Keratinocyte (primary cell): ENCODE measurements around the gene FIZ1. TPM values are rescaled to one million over a fixed set of nuclear protein-coding genes. Genes with fewer than 3 reads are reported as not detected.
"Not testable (repeated sequence)": the region's sequence is repeated elsewhere in the genome, so short reads cannot be mapped to it uniquely, and the experiment has no call there.

Source experiments
- DNase-seq: peaks from one replicate; pipeline ENCODE4 v3.0.0-alpha.2; 2011; ENCODE audit warnings: low read depth, missing footprints, low spot score
- FAIRE-seq: peaks from 2 replicates; lab custom pipeline; 2011; peaks lifted over from hg19 to GRCh38; lab: Jason Lieb, UNC
- H2AFZ ChIP-seq: 2 replicates; pipeline ENCODE4 v1.6.0; 2012; ENCODE audit warnings: low read length, control low read depth, inconsistent platforms; ENCODE audit not compliant: control insufficient read depth
- H3K27ac ChIP-seq: 2 replicates; pipeline ENCODE4 v1.5.1; 2011; ENCODE audit warnings: low read length; ENCODE audit not compliant: control insufficient read depth, insufficient read depth
- H3K27me3 ChIP-seq: 3 replicates; pipeline ENCODE4 v1.6.0; 2011; ENCODE audit warnings: low read length; ENCODE audit not compliant: control insufficient read depth, insufficient read depth; ENCODE audit errors: extremely low read depth
- H3K36me3 ChIP-seq, 2 experiments: 2 replicates in 1 of 2; 3 replicates in 1 of 2; pipeline ENCODE4 v1.5.1; 2011; ENCODE audit warnings: low read length in 2 of 2, mild to moderate bottlenecking in 1 of 2; ENCODE audit not compliant: control insufficient read depth in 2 of 2, insufficient read depth in 2 of 2; ENCODE audit errors: extremely low read depth in 1 of 2
- H3K4me1 ChIP-seq: 3 replicates; pipeline ENCODE4 v1.5.1; 2011; ENCODE audit warnings: low read length; ENCODE audit not compliant: control insufficient read depth, insufficient read depth; ENCODE audit errors: extremely low read depth
- H3K4me2 ChIP-seq: 3 replicates; pipeline ENCODE4 v1.6.0; 2011; ENCODE audit warnings: low read depth, low read length; ENCODE audit not compliant: control insufficient read depth, insufficient read depth; ENCODE audit errors: extremely low read depth
- H3K4me3 ChIP-seq, 3 experiments: fragments of 200-600 bp in 1 of 3; sonication (generic) in 1 of 3; 2 replicates in 2 of 3; 3 replicates in 1 of 3; pipeline ENCODE4 v1.5.1; 2011 to 2016; ENCODE audit warnings: low read length in 3 of 3, mild to moderate bottlenecking in 3 of 3, control low read depth in 2 of 3, inconsistent platforms in 1 of 3, low read depth in 1 of 3, mixed read lengths in 1 of 3, mixed run types in 1 of 3, moderate library complexity in 1 of 3; ENCODE audit not compliant: control insufficient read depth in 2 of 3, insufficient read depth in 2 of 3; ENCODE audit errors: extremely low read depth in 1 of 3
- H3K79me2 ChIP-seq: 2 replicates; pipeline ENCODE4 v1.6.0; 2012; ENCODE audit warnings: low read length; ENCODE audit not compliant: control insufficient read depth, insufficient read depth
- H3K9ac ChIP-seq: 3 replicates; pipeline ENCODE4 v1.6.0; 2011; ENCODE audit warnings: low read length; ENCODE audit not compliant: control insufficient read depth, insufficient read depth; ENCODE audit errors: extremely low read depth
- H3K9me1 ChIP-seq: 3 replicates; pipeline ENCODE4 v1.6.0; 2011; ENCODE audit warnings: low read length; ENCODE audit not compliant: control insufficient read depth, insufficient read depth; ENCODE audit errors: extremely low read depth
- H3K9me3 ChIP-seq: 2 replicates; pipeline ENCODE4 v1.5.1; 2012; ENCODE audit warnings: low read depth, low read length; ENCODE audit not compliant: control insufficient read depth
- H4K20me1 ChIP-seq: 3 replicates; pipeline ENCODE4 v1.6.0; 2011; ENCODE audit warnings: low read length; ENCODE audit not compliant: control insufficient read depth, insufficient read depth; ENCODE audit errors: extremely low read depth
- EZH2 ChIP-seq: IDR thresholded peaks from one replicate; pipeline ENCODE4 v1.6.1; 2012; ENCODE audit warnings: inconsistent platforms, mild to moderate bottlenecking, low read length, moderate library complexity
- dilution Hi-C: fragments of 300-500 bp; cut with MboI; formaldehyde crosslinking; loops from one replicate; pipeline ENCODE4 v1.7.0; 2020; ENCODE audit warnings: low sequenced_read_pairs; ENCODE audit not compliant: extremely low pct_ligation_motif_present
- polyA plus RNA-seq, 5 experiments: library from polyadenylated mRNA; depleted of rRNA in 3 of 5; stranded (reverse) in 3 of 5; stranded (forward) in 1 of 5; unstranded in 1 of 5; fragments of >200 nt; gene quantifications; 1 replicate in 1 of 5; 2 replicates in 3 of 5; 3 replicates in 1 of 5; pipeline versions ENCODE4 v1.2.1 to v1.2.3, GENCODE V29; 2011 to 2012; ENCODE audit warnings: missing spikeins in 2 of 5, low read depth in 1 of 5, low replicate concordance in 1 of 5
- TF ChIP-seq, protein P1 (sequence below), 3 experiments: IDR thresholded peaks in 1 of 3; conservative IDR thresholded peaks in 1 of 3; optimal IDR thresholded peaks in 1 of 3; 2 replicates in 2 of 3; 3 replicates in 1 of 3; pipeline versions ENCODE3 to v1.5.1; 2011; ENCODE audit warnings: low read length in 3 of 3, mild to moderate bottlenecking in 3 of 3, moderate library complexity in 2 of 3, control low read depth in 1 of 3, inconsistent platforms in 1 of 3; ENCODE audit not compliant: insufficient read depth in 2 of 3; ENCODE audit errors: extremely low read depth in 1 of 3

FIZ1 gene
- polyA plus RNA-seq, 1 donor (not counting 4 experiments of a cell fraction or from before 2014, with no cell fraction given) = 2.7 TPM

- H3K36me3 ChIP-seq = no peaks in the 10 kb centered on the region
- peaks cover 4% of the 10 kb centered on the region for H3K27me3 ChIP-seq
- no peak overlapping the region for H3K4me3 ChIP-seq
- peak overlapping the region; percentile 9 for H3K9ac ChIP-seq
- DNase-seq (no peak), FAIRE-seq (no peak)
- H3K4me1 ChIP-seq = peaks cover 22% of the 10 kb centered on the region
- H3K79me2 ChIP-seq = no peaks in the 10 kb centered on the region
- peak overlapping the region; percentile 15 for H2AFZ ChIP-seq
- H3K9me3 ChIP-seq = no peaks in the 10 kb centered on the region
- H3K9me1 ChIP-seq = no peaks in the 10 kb centered on the region
- peak overlapping the region; percentile 22 for H3K4me2 ChIP-seq
- TF ChIP-seq EZH2 = no peak
- dilution Hi-C loops = no loop called here
- no peak overlapping the region for H3K27ac ChIP-seq
- no peaks in the 10 kb centered on the region for H4K20me1 ChIP-seq
Measured at GRCh38 chr19:55585658-55586339, 13.5 kb downstream of the FIZ1 start.

- Histone ChIP-seq H3K9me3 (no peaks in the 10 kb centered on the region), H3K79me2 (peaks cover 6% of the 10 kb centered on the region), H3K9me1 (no peaks in the 10 kb centered on the region), H3K4me2 (no peak overlapping the region), H3K27ac (no peak overlapping the region), H3K4me3 (no peak overlapping the region), H2AFZ (no peak overlapping the region), H3K27me3 (peaks cover 4% of the 10 kb centered on the region), H3K36me3 (no peaks in the 10 kb centered on the region), H3K9ac (no peak overlapping the region), H4K20me1 (no peaks in the 10 kb centered on the region), H3K4me1 (peaks cover 22% of the 10 kb centered on the region)
- dilution Hi-C loops = no loop called here
- TF ChIP-seq EZH2 = no peak
- TF ChIP-seq, protein P1, sequence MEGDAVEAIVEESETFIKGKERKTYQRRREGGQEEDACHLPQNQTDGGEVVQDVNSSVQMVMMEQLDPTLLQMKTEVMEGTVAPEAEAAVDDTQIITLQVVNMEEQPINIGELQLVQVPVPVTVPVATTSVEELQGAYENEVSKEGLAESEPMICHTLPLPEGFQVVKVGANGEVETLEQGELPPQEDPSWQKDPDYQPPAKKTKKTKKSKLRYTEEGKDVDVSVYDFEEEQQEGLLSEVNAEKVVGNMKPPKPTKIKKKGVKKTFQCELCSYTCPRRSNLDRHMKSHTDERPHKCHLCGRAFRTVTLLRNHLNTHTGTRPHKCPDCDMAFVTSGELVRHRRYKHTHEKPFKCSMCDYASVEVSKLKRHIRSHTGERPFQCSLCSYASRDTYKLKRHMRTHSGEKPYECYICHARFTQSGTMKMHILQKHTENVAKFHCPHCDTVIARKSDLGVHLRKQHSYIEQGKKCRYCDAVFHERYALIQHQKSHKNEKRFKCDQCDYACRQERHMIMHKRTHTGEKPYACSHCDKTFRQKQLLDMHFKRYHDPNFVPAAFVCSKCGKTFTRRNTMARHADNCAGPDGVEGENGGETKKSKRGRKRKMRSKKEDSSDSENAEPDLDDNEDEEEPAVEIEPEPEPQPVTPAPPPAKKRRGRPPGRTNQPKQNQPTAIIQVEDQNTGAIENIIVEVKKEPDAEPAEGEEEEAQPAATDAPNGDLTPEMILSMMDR (optimal IDR thresholded peaks at IDR 0.05 in 1 of 3, IDR thresholded peaks at IDR 0.05 in 1 of 3, conservative IDR thresholded peaks at IDR 0.05 in 1 of 3; ENCODE audit: extremely low read depth in 1 of 3, insufficient read depth in 2 of 3, low read length in 3 of 3) = no peak
- no peak for FAIRE-seq
- DNase-seq = no peak
Measured at GRCh38 chr19:55584871-55585270, 14.4 kb downstream of the FIZ1 start.

DNA sequence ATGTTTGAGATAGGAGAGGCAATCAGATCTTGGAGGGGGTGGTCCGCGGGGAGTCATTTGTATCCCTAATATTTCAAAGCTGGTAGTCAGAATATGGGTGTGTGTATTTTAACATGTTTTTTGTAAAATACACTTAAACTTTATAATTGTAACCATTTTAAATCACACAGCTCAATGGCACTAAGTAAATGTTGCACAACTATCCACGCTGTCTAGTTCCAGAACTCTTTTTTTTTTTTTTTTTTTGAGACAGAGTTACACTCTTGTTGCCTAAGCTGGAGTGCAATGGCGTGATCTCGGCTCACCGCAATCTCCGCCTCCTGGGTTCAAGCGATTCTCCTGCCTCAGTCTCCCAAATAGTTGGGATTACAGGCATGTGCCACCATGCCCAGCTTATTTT, 15.4 kb downstream of the FIZ1 start:
- H3K27ac ChIP-seq, H4K20me1 ChIP-seq, FAIRE-seq, H3K9me1 ChIP-seq, H3K36me3 ChIP-seq, H2AFZ ChIP-seq, dilution Hi-C loops, H3K4me2 ChIP-seq, H3K9me3 ChIP-seq, H3K27me3 ChIP-seq, H3K4me3 ChIP-seq, H3K9ac ChIP-seq, DNase-seq: not testable (repeated sequence)
- Histone ChIP-seq H3K79me2 (peaks cover 11% of the 10 kb centered on the region), H3K4me1 (peaks cover 26% of the 10 kb centered on the region)

GRCh38 chr19:55582284-55582683, 17.0 kb downstream of the FIZ1 start:
- not testable (repeated sequence) for H3K36me3 ChIP-seq

More at GRCh38 chr19:55582284-55582683, 17.0 kb downstream of the FIZ1 start:
- H3K4me2 ChIP-seq, H4K20me1 ChIP-seq, H3K27me3 ChIP-seq, H3K27ac ChIP-seq, DNase-seq, FAIRE-seq, H3K9me3 ChIP-seq, H3K9me1 ChIP-seq, H2AFZ ChIP-seq, dilution Hi-C loops, H3K9ac ChIP-seq, H3K4me3 ChIP-seq: not testable (repeated sequence)
- H3K79me2 ChIP-seq = peaks cover 13% of the 10 kb centered on the region
- peaks cover 23% of the 10 kb centered on the region for H3K4me1 ChIP-seq
